Activated T-helper 2 cell treated with anti-CD3 and anti-CD28 coated beads, Interferon-gamma antibody, Interleukin-2, Interleukin-4, amounts not matched to agents 10 μg/mL and 5 μg/mL and 100 μg/mL, durations not matched to agents 14 hours and 24 hours and 36 hours (primary cell): ENCODE measurements around the gene YIF1B. TPM values are rescaled to one million over a fixed set of nuclear protein-coding genes. Genes with fewer than 3 reads are reported as not detected.

Source experiments
- DNase-seq: peaks from one replicate; pipeline ENCODE4 v3.0.0; 2021; ENCODE audit warnings: low spot score
- H3K27ac Mint-ChIP-seq: one replicate; pipeline ENCODE4 v1.8.0; 2021; ENCODE audit warnings: mixed read lengths
- H3K27me3 Mint-ChIP-seq: one replicate; pipeline ENCODE4 v1.8.0; 2021; ENCODE audit warnings: low read depth, mixed read lengths
- H3K36me3 Mint-ChIP-seq: one replicate; pipeline ENCODE4 v1.8.0; 2021; ENCODE audit warnings: low read depth, mixed read lengths
- H3K4me1 Mint-ChIP-seq: one replicate; pipeline ENCODE4 v1.8.0; 2021; ENCODE audit warnings: low read depth, mixed read lengths
- H3K4me3 Mint-ChIP-seq: one replicate; pipeline ENCODE4 v1.8.0; 2021; ENCODE audit warnings: low read depth, mild to moderate bottlenecking, moderate library complexity, mixed read lengths
- H3K9me3 Mint-ChIP-seq: one replicate; pipeline ENCODE4 v1.8.0; 2021; ENCODE audit warnings: mixed read lengths
- intact Hi-C: fragments of 100-400 bp; cut with micrococcal nuclease; formaldehyde crosslinking; loops from one replicate; pipeline ENCODE4 v1.15.1; 2023
- total RNA-seq: library from RNA; stranded (reverse); gene quantifications from 2 replicates; pipeline ENCODE4 v1.2.3, GENCODE V29; 2022

YIF1B gene
- total RNA-seq, 1 donor from 2014 or later = 106 TPM

GRCh38 chr19:38308006-38308766 lies 7.6 kb downstream of the YIF1B start:
- H3K27me3 Mint-ChIP-seq = no peaks in the 10 kb centered on the region
- peaks cover 3% of the 10 kb centered on the region for H3K4me1 Mint-ChIP-seq
- H3K36me3 Mint-ChIP-seq = peaks cover 33% of the 10 kb centered on the region
- intact Hi-C loops = no loop called here
- no peaks in the 10 kb centered on the region for H3K9me3 Mint-ChIP-seq
- H3K4me3 Mint-ChIP-seq = no peak overlapping the region
- DNase-seq = no peak
- no peak overlapping the region for H3K27ac Mint-ChIP-seq

- peaks cover 35% of the 10 kb centered on the region for H3K36me3 Mint-ChIP-seq
- no peaks in the 10 kb centered on the region for H3K27me3 Mint-ChIP-seq
- H3K27ac Mint-ChIP-seq = no peak overlapping the region
- H3K9me3 Mint-ChIP-seq = no peaks in the 10 kb centered on the region
- DNase-seq = no peak
- H3K4me1 Mint-ChIP-seq = peaks cover 3% of the 10 kb centered on the region
- no peak overlapping the region for H3K4me3 Mint-ChIP-seq
- intact Hi-C loops = no loop called here
Measured at GRCh38 chr19:38307597-38307996, 8.2 kb downstream of the YIF1B start.

GRCh38 chr19:38307076-38307475 lies 8.7 kb downstream of the YIF1B start:
- no peak for DNase-seq
- intact Hi-C loops = no loop called here
- H3K4me1 Mint-ChIP-seq = no peaks in the 10 kb centered on the region
- peaks cover 32% of the 10 kb centered on the region for H3K36me3 Mint-ChIP-seq
- H3K27me3 Mint-ChIP-seq = no peaks in the 10 kb centered on the region
- no peak overlapping the region for H3K4me3 Mint-ChIP-seq
- no peaks in the 10 kb centered on the region for H3K9me3 Mint-ChIP-seq
- H3K27ac Mint-ChIP-seq = no peak overlapping the region

- intact Hi-C loops = no loop called here
- Mint-ChIP-seq H3K4me1 (no peaks in the 10 kb centered on the region), H3K4me3 (no peak overlapping the region), H3K27me3 (no peaks in the 10 kb centered on the region), H3K36me3 (peaks cover 32% of the 10 kb centered on the region), H3K27ac (no peak overlapping the region), H3K9me3 (no peaks in the 10 kb centered on the region)
- DNase-seq = no peak
Measured at GRCh38 chr19:38306236-38306635, 9.5 kb downstream of the YIF1B start.

GRCh38 chr19:38304866-38305429 lies 10.8 kb downstream of the YIF1B start:
- no peak for DNase-seq
- Mint-ChIP-seq H3K9me3 (no peaks in the 10 kb centered on the region), H3K4me1 (no peaks in the 10 kb centered on the region), H3K27me3 (no peaks in the 10 kb centered on the region), H3K4me3 (no peak overlapping the region), H3K27ac (no peak overlapping the region), H3K36me3 (peaks cover 24% of the 10 kb centered on the region)
- intact Hi-C loops = no loop called here

GRCh38 chr19:38304352-38304865 lies 11.3 kb downstream of the YIF1B start:
- Mint-ChIP-seq H3K36me3 (peaks cover 20% of the 10 kb centered on the region), H3K4me1 (no peaks in the 10 kb centered on the region), H3K4me3 (no peak overlapping the region), H3K27ac (no peak overlapping the region), H3K9me3 (no peaks in the 10 kb centered on the region), H3K27me3 (no peaks in the 10 kb centered on the region)
- no peak for DNase-seq
- intact Hi-C loops = no loop called here

- no peak within 1 kb of the TSS for H3K27ac Mint-ChIP-seq
- intact Hi-C loops = no loop called here
- no peaks in the 10 kb centered on the region for H3K27me3 Mint-ChIP-seq
- no peaks in the 10 kb centered on the region for H3K4me1 Mint-ChIP-seq
- no peaks in the 10 kb centered on the region for H3K9me3 Mint-ChIP-seq
- no peak within 1 kb of the TSS for H3K4me3 Mint-ChIP-seq
- no peak for DNase-seq
- H3K36me3 Mint-ChIP-seq = peaks cover 20% of the 10 kb centered on the region
Measured at GRCh38 chr19:38303517-38304351, 12.0 kb downstream of the YIF1B start, which contains the start of gene C19orf33. Gene C19orf33 (plus strand): TSS chr19:38304251. CDS start chr19:38304262, 11 bp downstream.

GRCh38 chr19:38298821-38299680 lies 16.7 kb downstream of the YIF1B start:
- intact Hi-C loops = no loop called here
- Mint-ChIP-seq H3K36me3 (peaks cover 4% of the 10 kb centered on the region), H3K27me3 (no peaks in the 10 kb centered on the region), H3K9me3 (no peaks in the 10 kb centered on the region), H3K27ac (no peak overlapping the region), H3K4me3 (no peak overlapping the region), H3K4me1 (no peaks in the 10 kb centered on the region)
- no peak for DNase-seq

GRCh38 chr19:38294090-38294489 lies 21.7 kb downstream of the YIF1B start:
- intact Hi-C loops = no loop called here
- H3K4me1 Mint-ChIP-seq = no peaks in the 10 kb centered on the region
- H3K4me3 Mint-ChIP-seq = no peak overlapping the region
- no peak overlapping the region for H3K27ac Mint-ChIP-seq
- H3K36me3 Mint-ChIP-seq = peaks cover 17% of the 10 kb centered on the region
- H3K27me3 Mint-ChIP-seq = no peaks in the 10 kb centered on the region
- H3K9me3 Mint-ChIP-seq = no peaks in the 10 kb centered on the region
- no peak for DNase-seq

GRCh38 chr19:38293281-38293680 lies 22.5 kb downstream of the YIF1B start:
- intact Hi-C loops = no loop called here
- no peak for DNase-seq
- Mint-ChIP-seq H3K27ac (no peak overlapping the region), H3K9me3 (no peaks in the 10 kb centered on the region), H3K36me3 (peaks cover 22% of the 10 kb centered on the region), H3K4me3 (no peak overlapping the region), H3K4me1 (no peaks in the 10 kb centered on the region), H3K27me3 (no peaks in the 10 kb centered on the region)

GRCh38 chr19:38291855-38292254 lies 23.9 kb downstream of the YIF1B start:
- Mint-ChIP-seq H3K4me1 (no peaks in the 10 kb centered on the region), H3K4me3 (no peak overlapping the region), H3K27ac (no peak overlapping the region), H3K27me3 (no peaks in the 10 kb centered on the region), H3K36me3 (peaks cover 24% of the 10 kb centered on the region), H3K9me3 (no peaks in the 10 kb centered on the region)
- intact Hi-C loops = no loop called here
- DNase-seq = no peak

- no peak for DNase-seq
- no peaks in the 10 kb centered on the region for H3K27me3 Mint-ChIP-seq
- no peak overlapping the region for H3K27ac Mint-ChIP-seq
- peaks cover 34% of the 10 kb centered on the region for H3K36me3 Mint-ChIP-seq
- H3K4me3 Mint-ChIP-seq = no peak overlapping the region
- no peaks in the 10 kb centered on the region for H3K9me3 Mint-ChIP-seq
- no peaks in the 10 kb centered on the region for H3K4me1 Mint-ChIP-seq
- intact Hi-C loops = no loop called here
Measured at GRCh38 chr19:38290631-38291147, 25.1 kb downstream of the YIF1B start.
